Dendritic cell treated with granulocyte-macrophage colony-stimulating factor and Interleukin-4, amounts not matched to agents 40 ng/mL and 50 ng/mL, for 4 days (primary cell): ENCODE measurements around the gene SMAD2.

Experiments used
- H3K27ac Mint-ChIP-seq: one replicate; pipeline ENCODE4 v1.8.0; 2022; ENCODE audit warnings: mild to moderate bottlenecking, mixed read lengths
- H3K27me3 Mint-ChIP-seq: one replicate; pipeline ENCODE4 v1.8.0; 2022; ENCODE audit warnings: mild to moderate bottlenecking, mixed read lengths
- H3K36me3 Mint-ChIP-seq: one replicate; pipeline ENCODE4 v1.8.0; 2022; ENCODE audit warnings: low read depth, mixed read lengths
- H3K4me1 Mint-ChIP-seq: one replicate; pipeline ENCODE4 v1.8.0; 2022; ENCODE audit warnings: low read depth, mixed read lengths
- H3K4me3 Mint-ChIP-seq: one replicate; pipeline ENCODE4 v1.8.0; 2022; ENCODE audit warnings: mild to moderate bottlenecking, moderate library complexity, mixed read lengths
- H3K9me3 Mint-ChIP-seq: one replicate; pipeline ENCODE4 v1.8.0; 2022; ENCODE audit warnings: mixed read lengths
- intact Hi-C: fragments of 100-400 bp; cut with micrococcal nuclease; formaldehyde crosslinking; loops from one replicate; pipeline ENCODE4 v1.15.0; 2022

Gene SMAD2

GRCh38 chr18:47895565-47896250, 34.8 kb downstream of the SMAD2 start:
- peaks cover 50% of the 10 kb centered on the region for H3K4me1 Mint-ChIP-seq
- intact Hi-C loops, result no loop called here
- H3K36me3 Mint-ChIP-seq, result peaks cover 53% of the 10 kb centered on the region
- no peak overlapping the region for H3K27ac Mint-ChIP-seq
- no peaks in the 10 kb centered on the region for H3K27me3 Mint-ChIP-seq
- H3K9me3 Mint-ChIP-seq, result no peaks in the 10 kb centered on the region
- H3K4me3 Mint-ChIP-seq, result no peak overlapping the region

DNA sequence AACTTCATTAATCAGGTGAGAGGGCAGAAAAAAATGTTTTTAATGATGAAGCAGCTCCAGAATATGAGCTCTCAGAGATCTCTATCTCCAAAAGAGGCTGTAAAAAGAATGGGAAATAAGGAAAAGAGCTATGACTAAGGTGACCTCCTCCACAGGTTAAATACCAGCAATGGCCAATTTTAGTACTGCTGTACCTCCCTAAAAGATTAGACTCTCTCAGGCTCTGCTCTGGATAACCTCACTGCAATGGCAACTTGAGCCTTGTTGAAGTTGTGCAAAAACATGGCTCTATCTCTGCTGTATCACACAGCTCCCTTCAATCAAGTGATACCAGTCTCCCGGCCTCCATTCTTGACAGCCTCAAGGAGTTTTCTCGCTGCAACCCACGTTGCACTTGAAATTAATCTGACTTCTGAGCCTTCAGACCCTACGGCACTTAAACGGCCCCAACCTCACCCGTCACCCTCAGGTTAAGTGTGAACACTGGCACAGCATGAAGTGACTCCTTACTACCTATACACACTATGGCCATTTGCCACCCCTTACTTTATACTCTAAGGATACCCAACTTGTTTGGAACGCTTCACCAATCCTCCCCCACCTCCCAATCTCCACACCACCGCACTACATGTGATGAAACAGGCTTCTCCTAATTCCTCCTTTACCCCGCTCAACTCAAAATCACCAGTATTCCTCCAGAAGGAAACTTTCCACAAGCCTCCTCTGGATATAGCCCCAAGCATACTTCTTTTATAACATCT, 36.3 kb downstream of the SMAD2 start:
- Mint-ChIP-seq H3K27ac (no peak overlapping the region), H3K27me3 (no peaks in the 10 kb centered on the region), H3K4me1 (peaks cover 38% of the 10 kb centered on the region), H3K36me3 (peaks cover 57% of the 10 kb centered on the region), H3K9me3 (no peaks in the 10 kb centered on the region), H3K4me3 (no peak overlapping the region)
- intact Hi-C loops, result no loop called here

DNA sequence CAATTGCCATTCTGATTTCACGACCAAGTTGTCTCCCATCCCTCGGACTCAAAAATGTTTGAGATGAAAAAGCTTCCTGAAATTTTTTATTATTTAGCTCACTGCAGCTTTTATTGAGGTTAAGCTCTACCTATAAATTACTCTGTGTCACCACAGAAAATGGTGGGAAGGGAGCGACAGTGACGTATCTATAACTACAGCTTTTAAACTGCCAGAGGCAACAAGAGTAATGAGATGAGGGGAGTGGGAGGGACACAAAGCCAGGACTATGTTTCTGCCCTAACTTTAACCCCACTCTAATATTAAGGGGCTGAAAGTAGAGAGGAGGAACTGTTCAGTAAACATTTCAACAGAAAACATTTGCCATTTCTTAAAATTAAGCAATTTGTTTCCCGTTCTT, 37.4 kb downstream of the SMAD2 start:
- H3K4me3 Mint-ChIP-seq, result no peak overlapping the region
- H3K9me3 Mint-ChIP-seq, result no peaks in the 10 kb centered on the region
- no peak overlapping the region for H3K27ac Mint-ChIP-seq
- intact Hi-C loops, result no loop called here
- H3K4me1 Mint-ChIP-seq, result peaks cover 30% of the 10 kb centered on the region
- peaks cover 68% of the 10 kb centered on the region for H3K36me3 Mint-ChIP-seq
- no peaks in the 10 kb centered on the region for H3K27me3 Mint-ChIP-seq

GRCh38 chr18:47888156-47888555, 42.3 kb downstream of the SMAD2 start:
- intact Hi-C loops, result no loop called here
- H3K4me1 Mint-ChIP-seq, result peaks cover 10% of the 10 kb centered on the region
- peaks cover 78% of the 10 kb centered on the region for H3K36me3 Mint-ChIP-seq
- H3K27ac Mint-ChIP-seq, result no peak overlapping the region
- H3K4me3 Mint-ChIP-seq, result no peak overlapping the region
- no peaks in the 10 kb centered on the region for H3K9me3 Mint-ChIP-seq
- H3K27me3 Mint-ChIP-seq, result no peaks in the 10 kb centered on the region

- Mint-ChIP-seq H3K4me3 (no peak overlapping the region), H3K9me3 (no peaks in the 10 kb centered on the region), H3K4me1 (peaks cover 7% of the 10 kb centered on the region), H3K36me3 (peaks cover 70% of the 10 kb centered on the region), H3K27me3 (no peaks in the 10 kb centered on the region), H3K27ac (no peak overlapping the region)
- intact Hi-C loops, result no loop called here
Observed at GRCh38 chr18:47887227-47887626, 43.2 kb downstream of the SMAD2 start.

GRCh38 chr18:47883771-47884413, 46.6 kb downstream of the SMAD2 start:
- intact Hi-C loops, result no loop called here
- Mint-ChIP-seq H3K4me1 (peaks cover 7% of the 10 kb centered on the region), H3K27me3 (no peaks in the 10 kb centered on the region), H3K27ac (no peak overlapping the region), H3K36me3 (peaks cover 74% of the 10 kb centered on the region), H3K9me3 (no peaks in the 10 kb centered on the region), H3K4me3 (no peak overlapping the region)

- intact Hi-C loops, result no loop called here
- no peak overlapping the region for H3K27ac Mint-ChIP-seq
- peaks cover 7% of the 10 kb centered on the region for H3K4me1 Mint-ChIP-seq
- H3K36me3 Mint-ChIP-seq, result peaks cover 69% of the 10 kb centered on the region
- no peak overlapping the region for H3K4me3 Mint-ChIP-seq
- no peaks in the 10 kb centered on the region for H3K9me3 Mint-ChIP-seq
- no peaks in the 10 kb centered on the region for H3K27me3 Mint-ChIP-seq
Observed at GRCh38 chr18:47882641-47883040, 47.8 kb downstream of the SMAD2 start.

- H3K36me3 Mint-ChIP-seq, result peaks cover 61% of the 10 kb centered on the region
- H3K4me3 Mint-ChIP-seq, result no peak overlapping the region
- no peaks in the 10 kb centered on the region for H3K9me3 Mint-ChIP-seq
- peaks cover 7% of the 10 kb centered on the region for H3K4me1 Mint-ChIP-seq
- no peaks in the 10 kb centered on the region for H3K27me3 Mint-ChIP-seq
- H3K27ac Mint-ChIP-seq, result no peak overlapping the region
- intact Hi-C loops, result no loop called here
Observed at GRCh38 chr18:47881752-47882455, 48.6 kb downstream of the SMAD2 start.

- H3K27me3 Mint-ChIP-seq, result no peaks in the 10 kb centered on the region
- peaks cover 7% of the 10 kb centered on the region for H3K4me1 Mint-ChIP-seq
- H3K4me3 Mint-ChIP-seq, result no peak overlapping the region
- H3K9me3 Mint-ChIP-seq, result no peaks in the 10 kb centered on the region
- no peak overlapping the region for H3K27ac Mint-ChIP-seq
- peaks cover 57% of the 10 kb centered on the region for H3K36me3 Mint-ChIP-seq
- intact Hi-C loops, result no loop called here
Observed at GRCh38 chr18:47881042-47881441, 49.4 kb downstream of the SMAD2 start.

DNA sequence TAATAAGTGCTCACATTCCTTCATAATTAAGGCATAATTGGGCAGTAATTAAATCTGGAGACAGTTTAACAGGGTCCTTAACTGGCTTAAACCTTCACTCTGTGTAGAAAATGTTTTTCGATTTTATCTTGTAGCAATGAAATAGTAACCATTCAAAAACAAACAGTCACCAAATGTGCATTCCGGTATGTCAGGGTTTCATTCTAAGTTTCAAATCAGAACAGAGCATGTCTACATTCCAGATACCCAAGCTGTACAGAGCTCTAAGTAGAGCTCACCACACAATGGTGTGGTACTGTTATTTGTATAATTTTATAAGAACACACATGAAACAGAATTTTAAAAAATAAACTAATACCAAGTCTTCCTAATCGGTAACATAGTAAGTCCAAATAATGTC, 52.6 kb downstream of the SMAD2 start:
- intact Hi-C loops, result no loop called here
- Mint-ChIP-seq H3K4me3 (no peak overlapping the region), H3K27ac (no peak overlapping the region), H3K9me3 (no peaks in the 10 kb centered on the region), H3K27me3 (no peaks in the 10 kb centered on the region), H3K36me3 (peaks cover 51% of the 10 kb centered on the region), H3K4me1 (peaks cover 5% of the 10 kb centered on the region)

DNA sequence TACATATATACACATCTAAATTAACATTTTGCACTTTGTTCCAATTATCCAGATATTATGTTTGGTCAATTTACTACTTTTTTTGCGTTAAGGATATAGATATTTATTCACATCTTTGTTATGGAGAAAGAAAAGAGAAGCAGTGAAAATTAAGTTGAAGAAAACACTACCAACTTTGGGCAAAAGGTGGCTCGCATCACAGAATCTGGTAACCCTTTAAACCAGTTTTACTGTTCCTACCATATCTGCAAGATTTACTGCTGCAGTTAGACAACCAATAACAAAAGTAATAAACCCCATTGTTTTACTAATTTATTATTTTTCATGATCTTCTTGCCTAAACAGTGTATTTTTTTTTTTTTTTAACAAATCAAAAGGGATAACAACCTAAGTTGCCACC, 53.6 kb downstream of the SMAD2 start:
- H3K4me1 Mint-ChIP-seq, result peaks cover 5% of the 10 kb centered on the region
- no peaks in the 10 kb centered on the region for H3K27me3 Mint-ChIP-seq
- H3K27ac Mint-ChIP-seq, result no peak overlapping the region
- H3K9me3 Mint-ChIP-seq, result no peaks in the 10 kb centered on the region
- H3K36me3 Mint-ChIP-seq, result peaks cover 46% of the 10 kb centered on the region
- no peak overlapping the region for H3K4me3 Mint-ChIP-seq
- intact Hi-C loops, result no loop called here

DNA sequence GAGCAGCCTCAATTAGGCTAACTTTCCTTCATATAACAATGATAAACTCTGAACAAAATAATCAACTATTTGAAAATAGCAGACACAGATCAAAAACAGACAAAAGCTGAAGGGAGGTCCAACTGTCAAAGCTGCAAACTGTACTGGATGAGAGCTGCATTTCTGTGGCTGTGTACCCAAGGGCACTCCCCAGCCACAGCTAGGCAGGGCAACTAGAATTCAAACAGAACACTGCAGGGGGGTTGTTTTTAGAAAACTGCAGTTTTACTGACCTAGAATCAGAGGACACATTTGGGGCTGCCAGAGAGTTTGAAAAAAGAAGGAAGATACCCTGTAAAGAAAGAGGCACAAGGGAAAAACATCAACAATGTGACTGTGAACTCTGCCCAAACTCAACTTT, 56.8 kb downstream of the SMAD2 start:
- H3K4me1 Mint-ChIP-seq, result peaks cover 5% of the 10 kb centered on the region
- peaks cover 32% of the 10 kb centered on the region for H3K36me3 Mint-ChIP-seq
- H3K27ac Mint-ChIP-seq, result no peak overlapping the region
- intact Hi-C loops, result loop anchor here (5.0 kb wide), 1 partner anchor 36 kb away; no protein-coding TSS in a partner anchor
- no peaks in the 10 kb centered on the region for H3K27me3 Mint-ChIP-seq
- H3K9me3 Mint-ChIP-seq, result no peaks in the 10 kb centered on the region
- no peak overlapping the region for H3K4me3 Mint-ChIP-seq

- no peak overlapping the region for H3K27ac Mint-ChIP-seq
- H3K4me3 Mint-ChIP-seq, result no peak overlapping the region
- H3K9me3 Mint-ChIP-seq, result no peaks in the 10 kb centered on the region
- peaks cover 39% of the 10 kb centered on the region for H3K36me3 Mint-ChIP-seq
- intact Hi-C loops, result loop anchor here (5.0 kb wide), 1 partner anchor 35 kb away; no protein-coding TSS in a partner anchor
- peaks cover 5% of the 10 kb centered on the region for H3K4me1 Mint-ChIP-seq
- no peaks in the 10 kb centered on the region for H3K27me3 Mint-ChIP-seq
Observed at GRCh38 chr18:47872426-47872825, 58.0 kb downstream of the SMAD2 start.

- Mint-ChIP-seq H3K4me3 (no peak overlapping the region), H3K36me3 (peaks cover 48% of the 10 kb centered on the region), H3K9me3 (no peaks in the 10 kb centered on the region), H3K27me3 (no peaks in the 10 kb centered on the region), H3K4me1 (peaks cover 5% of the 10 kb centered on the region), H3K27ac (no peak overlapping the region)
- intact Hi-C loops, result loop anchor here (5.0 kb wide), 1 partner anchor 34 kb away; no protein-coding TSS in a partner anchor
Observed at GRCh38 chr18:47871288-47871687, 59.2 kb downstream of the SMAD2 start.
